Measurements from ENCODE around the gene TPGS2. TPM values are rescaled to one million over a fixed set of nuclear protein-coding genes. Genes with fewer than 3 reads are reported as not detected.

Gene TPGS2
- polyA plus RNA-seq, 2 of the 4 experiments (the other 2 are of a cell fraction), result 71.9 to 143 TPM

GRCh38 chr18:36744261-36744876, 84.4 kb downstream of the TPGS2 start:
- ATAC-seq (no peak), FAIRE-seq (no peak), DNase-seq (ENCODE audit: low read depth in 1 of 2, low spot score in 1 of 2) (no peak)
- Histone ChIP-seq H3K9me3 (no peaks in the 10 kb centered on the region), H3K4me2 (no peak overlapping the region), H3K27ac (no peak overlapping the region), H3K4me1 (no peaks in the 10 kb centered on the region), H3K4me3 (no peak overlapping the region)
- 72% methylated on average over 5 of the region's 6 CpGs for WGBS (ENCODE audit: missing lambda C conversion rate)
- CTCF ChIA-PET, result interaction anchor here (1.1 kb wide), 1 partner anchor 13 kb away, joined by 5 read pairs; no protein-coding TSS in a partner anchor
- POLR2A ChIA-PET, result no interaction called here
- TF ChIP-seq FOSL2 (IDR thresholded peaks at IDR 0.05) (no peak), FOSL2 (CRISPR knock-in tag; IDR thresholded peaks at IDR 0.05) (no peak), ZC3H11A (IDR thresholded peaks at IDR 0.05) (no peak), MAFK (IDR thresholded peaks at IDR 0.05; ENCODE audit: partially characterized antibody) (no peak), KDM5A (IDR thresholded peaks at IDR 0.05) (no peak), PBX3 (IDR thresholded peaks at IDR 0.05) (no peak), REST (IDR thresholded peaks at IDR 0.05) (no peak), GATA3 (IDR thresholded peaks at IDR 0.05; ENCODE audit: borderline replicate concordance) (no peak), EP300 (IDR thresholded peaks at IDR 0.05) (no peak), JUNB (IDR thresholded peaks at IDR 0.05) (no peak), HMGXB4 (CRISPR knock-in tag; IDR thresholded peaks at IDR 0.05; ENCODE audit: borderline replicate concordance) (no peak), ZFP36 (IDR thresholded peaks at IDR 0.05; ENCODE audit: borderline replicate concordance, partially characterized antibody) (no peak), RFX5 (IDR thresholded peaks at IDR 0.05) (no peak), EHMT2 (IDR thresholded peaks at IDR 0.05; ENCODE audit: low read depth) (no peak), MYC (IDR thresholded peaks at IDR 0.05; ENCODE audit: borderline replicate concordance, low read length) (no peak), HOXB5 (CRISPR knock-in tag; IDR thresholded peaks at IDR 0.05) (no peak), CTCF (IDR thresholded peaks at IDR 0.05) (no peak)

Other genes starting within 250 kb of the TPGS2 start
- 3.9 and 4.0 TPM in 2 replicates for gene KIAA1328, start 125 bp upstream of the TPGS2 start, polyA plus RNA-seq (2011; rRNA removed)
- 1.5 to 2.1 TPM (median 1.7 TPM) in 3 replicates for gene KIAA1328, start 125 bp upstream of the TPGS2 start, polyA plus RNA-seq (2017; fragmentation: RNase III; extraction: RNeasy Plus Mini Kit Qiagen cat#74134 plus additional on column Dnase treatment)

Measured in A549 (cell line).